ENCODE results near the gene MTA3. TPM values are rescaled to one million over a fixed set of nuclear protein-coding genes. Genes with fewer than 3 reads are reported as not detected.

Gene MTA3
- total and polyA plus RNA-seq, 2 donors (not counting 1 experiment from before 2014, with no cell fraction given): 13.4 to 33.2 TPM

DNA sequence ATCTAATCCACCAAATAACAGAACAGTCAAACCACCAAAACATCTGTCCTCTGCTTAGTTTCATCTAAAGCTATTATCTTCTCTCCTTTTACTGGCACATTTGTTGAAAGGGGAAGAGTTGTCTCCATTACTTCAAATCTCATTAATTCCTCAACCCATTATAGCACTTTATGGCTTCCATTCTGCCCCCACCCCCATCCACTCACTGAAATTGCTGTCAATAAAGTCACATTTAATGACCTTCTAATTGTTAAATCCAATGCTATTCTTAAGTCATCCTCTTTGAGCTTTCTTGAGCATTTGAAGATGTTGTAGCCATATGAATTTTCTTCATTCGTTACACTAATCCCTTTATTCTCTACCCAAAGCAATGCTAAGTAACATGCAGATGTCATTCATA is 190.3 kb downstream of the MTA3 start:
- no peak overlapping the region for H2AFZ ChIP-seq (ENCODE audit: insufficient read depth, low read depth, low read length, poor library complexity, severe bottlenecking)
- H4K20me1 ChIP-seq (ENCODE audit: control insufficient read depth, insufficient read depth, low read length, poor library complexity, severe bottlenecking): no peaks in the 10 kb centered on the region
- H3K27ac Mint-ChIP-seq: no peak overlapping the region
- no peaks in the 10 kb centered on the region for H3K36me3 ChIP-seq (replicated peaks in 1 of 2; ENCODE audit: control extremely low read depth in 1 of 2, control insufficient read depth in 1 of 2, extremely low read depth in 1 of 2, insufficient read depth in 2 of 2, low read length in 1 of 2)
- POLR2A ChIA-PET: no interaction called here
- no peak overlapping the region for H3K4me2 ChIP-seq (replicated peaks; ENCODE audit: low read depth, low read length, poor library complexity, severe bottlenecking)
- H3K4me3 ChIP-seq (ENCODE audit: control extremely low read depth in 1 of 5, extremely low read depth in 1 of 5, insufficient read depth in 1 of 5, low read depth in 2 of 5, low read length in 4 of 5): no peak overlapping the region
- peaks cover 17 to 20% of the 10 kb centered on the region in 2 donors for H3K4me1 ChIP-seq (ENCODE audit: control insufficient read depth in 2 of 2, insufficient read depth in 2 of 2, low read length in 2 of 2)
- no peaks in the 10 kb centered on the region for H3K9me3 ChIP-seq (ENCODE audit: control extremely low read depth in 1 of 3, control insufficient read depth in 2 of 3, insufficient read depth in 1 of 3, low read length in 2 of 3)
- DNase-seq: no peak
- H3K4me1 Mint-ChIP-seq: peaks cover 19% of the 10 kb centered on the region
- TF ChIP-seq CTCF (IDR thresholded peaks at IDR 0.05) (no peak), EZH2 (IDR thresholded peaks at IDR 0.05; ENCODE audit: borderline replicate concordance, insufficient read depth, low read depth, low read length, poor library complexity, severe bottlenecking) (no peak)
- intact Hi-C loops (cut with micrococcal nuclease): no loop called here
- no peaks in the 10 kb centered on the region for H3K9me3 Mint-ChIP-seq (ENCODE audit: insufficient read depth)
- H3K9ac ChIP-seq (ENCODE audit: low read length): no peak overlapping the region
- CTCF ChIA-PET: interaction anchor here (2.0 kb wide), 1 partner anchor 13 kb away, joined by 8 read pairs; no protein-coding TSS in a partner anchor
- no peaks in the 10 kb centered on the region for H3K27me3 ChIP-seq (replicated peaks in 1 of 4; ENCODE audit: control extremely low read depth in 1 of 4, control insufficient read depth in 3 of 4, insufficient read depth in 4 of 4, low read length in 3 of 4)
- no peaks in the 10 kb centered on the region for H3K27me3 Mint-ChIP-seq
- no peak overlapping the region for H3K4me3 Mint-ChIP-seq
- no peak for ATAC-seq (ENCODE audit: low read depth)
- no peaks in the 10 kb centered on the region for H3K79me2 ChIP-seq (ENCODE audit: control insufficient read depth, insufficient read depth, low read length)
- H3K27ac ChIP-seq (ENCODE audit: low read length in 2 of 2): no peak overlapping the region
- no CpG with 5 or more reads among the region's 1 CpG for WGBS (ENCODE audit: insufficient coverage)

- Mint-ChIP-seq H3K9me3 (ENCODE audit: insufficient read depth) (no peaks in the 10 kb centered on the region), H3K27ac (no peak overlapping the region)
- intact Hi-C loops (cut with micrococcal nuclease): no loop called here
Measured at GRCh38 chr2:42761554-42761953, 193.1 kb downstream of the MTA3 start.

More at GRCh38 chr2:42761554-42761953, 193.1 kb downstream of the MTA3 start:
- no peaks in the 10 kb centered on the region for H3K4me1 Mint-ChIP-seq
- H3K27me3 Mint-ChIP-seq: no peaks in the 10 kb centered on the region
- TF ChIP-seq EZH2 (IDR thresholded peaks at IDR 0.05; ENCODE audit: borderline replicate concordance, insufficient read depth, low read depth, low read length, poor library complexity, severe bottlenecking): no peak
- no peak for TF ChIP-seq CTCF (IDR thresholded peaks at IDR 0.05)
- Histone ChIP-seq H3K79me2 (ENCODE audit: control insufficient read depth, insufficient read depth, low read length) (no peaks in the 10 kb centered on the region), H3K4me1 (ENCODE audit: control insufficient read depth in 2 of 2, insufficient read depth in 2 of 2, low read length in 2 of 2) (no peaks in the 10 kb centered on the region), H3K27me3 (replicated peaks in 1 of 4; ENCODE audit: control extremely low read depth in 1 of 4, control insufficient read depth in 3 of 4, insufficient read depth in 4 of 4, low read length in 3 of 4) (no peaks in the 10 kb centered on the region), H3K4me2 (replicated peaks; ENCODE audit: low read depth, low read length, poor library complexity, severe bottlenecking) (no peak overlapping the region), H3K27ac (ENCODE audit: low read length in 2 of 2) (no peak overlapping the region), H3K4me3 (ENCODE audit: control extremely low read depth in 1 of 5, extremely low read depth in 1 of 5, insufficient read depth in 1 of 5, low read depth in 2 of 5, low read length in 4 of 5) (no peak overlapping the region), H4K20me1 (ENCODE audit: control insufficient read depth, insufficient read depth, low read length, poor library complexity, severe bottlenecking) (no peaks in the 10 kb centered on the region), H3K36me3 (replicated peaks in 1 of 2; ENCODE audit: control extremely low read depth in 1 of 2, control insufficient read depth in 1 of 2, extremely low read depth in 1 of 2, insufficient read depth in 2 of 2, low read length in 1 of 2) (no peaks in the 10 kb centered on the region), H3K9me3 (ENCODE audit: control extremely low read depth in 1 of 3, control insufficient read depth in 2 of 3, insufficient read depth in 1 of 3, low read length in 2 of 3) (no peaks in the 10 kb centered on the region), H3K9ac (ENCODE audit: low read length) (no peak overlapping the region), H2AFZ (ENCODE audit: insufficient read depth, low read depth, low read length, poor library complexity, severe bottlenecking) (no peak overlapping the region)
- ChIA-PET POLR2A (no interaction called here), CTCF (no interaction called here)
- WGBS (ENCODE audit: insufficient coverage): 96% methylated on average over 9 of the region's 9 CpGs
- no peak overlapping the region for H3K4me3 Mint-ChIP-seq
- DNase-seq (no peak), ATAC-seq (ENCODE audit: low read depth) (no peak)

All from B cell (primary cell).